NCI-H187 (cell line): ENCODE measurements around the gene TADA1.

Experiments
- DNase-seq, 2 experiments: peaks; one replicate each; lab custom pipeline; 2025; lab: John Stamatoyannopoulos, UW

Gene TADA1, protein sequence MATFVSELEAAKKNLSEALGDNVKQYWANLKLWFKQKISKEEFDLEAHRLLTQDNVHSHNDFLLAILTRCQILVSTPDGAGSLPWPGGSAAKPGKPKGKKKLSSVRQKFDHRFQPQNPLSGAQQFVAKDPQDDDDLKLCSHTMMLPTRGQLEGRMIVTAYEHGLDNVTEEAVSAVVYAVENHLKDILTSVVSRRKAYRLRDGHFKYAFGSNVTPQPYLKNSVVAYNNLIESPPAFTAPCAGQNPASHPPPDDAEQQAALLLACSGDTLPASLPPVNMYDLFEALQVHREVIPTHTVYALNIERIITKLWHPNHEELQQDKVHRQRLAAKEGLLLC

DNA sequence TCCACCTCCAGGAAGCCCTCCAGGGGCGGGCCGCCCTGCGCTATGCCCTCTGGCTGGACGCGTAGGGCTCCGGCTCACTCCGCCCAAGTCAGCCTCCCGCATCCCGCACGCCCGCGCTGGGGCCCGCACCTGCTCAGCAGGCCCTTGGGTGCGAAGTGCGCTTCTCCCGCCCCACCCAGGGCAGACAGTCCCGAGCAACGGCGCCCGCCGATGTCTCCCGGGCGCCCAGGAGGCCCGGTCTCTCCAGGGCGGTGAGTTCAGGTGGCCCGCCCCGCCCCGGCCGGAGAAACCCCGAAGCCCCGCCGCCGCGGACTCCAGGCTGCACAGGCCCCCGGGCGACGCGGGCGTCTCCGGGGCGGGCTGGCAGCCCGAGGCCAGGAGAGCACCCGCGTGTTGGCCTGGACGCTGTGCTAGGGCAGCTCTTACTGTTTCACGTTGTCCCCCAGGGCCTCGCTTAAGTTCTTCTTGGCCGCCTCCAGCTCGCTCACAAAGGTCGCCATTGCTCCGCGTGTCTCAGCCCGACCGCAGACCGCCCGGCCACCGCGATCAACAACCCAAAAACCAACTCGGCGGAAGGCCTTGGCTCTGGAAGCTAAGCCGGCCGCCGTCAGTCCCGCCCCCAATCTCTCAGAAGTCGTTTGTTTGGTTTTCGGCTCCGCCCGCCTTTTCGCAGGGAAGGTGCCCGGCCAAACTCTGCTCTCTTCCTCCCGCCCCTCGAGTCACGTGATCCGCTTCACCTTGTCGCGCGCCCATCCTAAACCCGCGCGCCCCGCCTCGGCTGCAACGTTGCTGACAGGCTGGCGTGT lies at the start of gene TADA1:
TSS of gene TADA1 (minus strand) at position 531 of the 806 bp plus-strand sequence. CDS start at position 500, 31 bp downstream.
- DNase-seq: peak; percentile 99 to 100

DNA sequence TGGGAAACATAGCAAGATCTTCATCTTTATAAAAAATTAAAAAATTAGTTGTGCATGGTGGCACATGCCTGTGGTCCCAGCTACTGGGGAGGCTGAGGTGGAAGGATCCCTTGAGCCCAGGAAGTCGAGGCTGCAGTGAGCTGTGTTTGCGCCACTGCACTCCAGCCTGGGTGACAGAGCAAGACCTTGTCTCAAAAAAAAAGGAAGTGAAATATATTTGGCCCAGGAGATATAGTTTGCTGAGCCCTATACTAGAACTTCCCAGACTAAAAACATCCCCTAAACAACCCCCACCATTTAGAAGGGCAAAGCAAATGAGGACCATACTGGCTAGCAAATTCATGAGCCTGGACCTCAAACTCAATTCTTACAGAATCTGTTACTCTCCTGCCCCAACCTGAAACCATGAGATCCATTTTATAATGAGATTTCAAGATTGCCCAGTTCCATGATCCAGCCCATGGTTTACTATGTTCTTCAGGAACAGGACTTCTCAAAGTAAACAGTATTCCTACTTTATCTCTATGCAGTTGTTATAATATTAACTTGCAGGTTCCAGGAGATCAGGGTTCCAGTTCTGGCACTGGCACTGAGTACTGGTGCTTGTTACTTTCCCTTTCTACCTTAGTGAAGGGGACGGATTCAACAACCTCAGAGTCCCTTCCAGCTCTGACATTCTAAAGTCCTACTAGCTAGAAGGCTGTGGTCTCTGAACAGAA lies 48.9 kb upstream of the TADA1 start:
- DNase-seq: no peak

DNA sequence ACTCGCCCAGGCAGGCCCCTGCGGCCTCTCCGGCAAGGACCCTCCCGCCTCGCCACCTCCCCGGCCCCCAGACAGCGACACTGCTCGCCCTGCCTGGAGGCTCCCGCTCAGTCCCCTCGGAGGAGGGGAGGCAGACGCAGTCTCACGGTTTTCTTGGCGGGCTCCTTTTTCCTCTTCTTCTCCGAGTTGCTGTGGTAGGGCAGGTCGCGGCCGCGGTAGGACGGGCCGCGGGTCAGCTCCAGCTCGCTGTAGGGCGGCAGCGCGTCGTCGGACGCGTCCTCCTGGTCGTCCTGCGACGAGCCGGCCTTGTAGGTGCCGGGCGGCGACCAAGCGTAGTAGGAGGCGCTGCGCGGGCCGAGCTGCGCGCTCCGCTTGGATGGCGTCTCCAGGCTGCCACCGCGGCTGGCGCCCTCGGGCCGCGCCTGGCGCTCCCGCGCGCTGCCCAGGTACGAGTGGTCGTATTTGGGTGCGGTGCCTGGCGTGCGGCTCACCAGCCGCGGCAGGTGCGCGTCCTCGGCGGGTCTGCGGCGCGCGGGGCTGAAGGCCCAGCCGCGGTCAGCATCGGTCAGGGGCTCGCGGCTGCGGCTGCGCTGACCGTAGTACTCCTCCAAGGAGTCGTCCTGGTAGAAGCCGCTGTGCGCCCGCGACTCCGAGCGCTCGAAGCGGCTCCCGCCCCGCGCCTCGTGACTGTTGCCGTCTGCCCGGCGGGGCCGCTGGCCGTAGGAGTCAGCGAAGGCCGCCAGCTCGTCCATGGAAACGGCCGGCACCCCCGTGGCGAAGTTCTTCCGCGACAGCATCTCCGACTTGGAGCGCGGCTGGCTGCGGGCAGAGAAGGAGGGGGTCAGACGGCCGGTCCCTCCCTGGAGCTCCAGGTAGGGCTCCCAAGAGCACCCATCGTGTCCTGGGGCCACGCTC lies 44.8 kb upstream of the TADA1 start:
- DNase-seq: no peak

DNA sequence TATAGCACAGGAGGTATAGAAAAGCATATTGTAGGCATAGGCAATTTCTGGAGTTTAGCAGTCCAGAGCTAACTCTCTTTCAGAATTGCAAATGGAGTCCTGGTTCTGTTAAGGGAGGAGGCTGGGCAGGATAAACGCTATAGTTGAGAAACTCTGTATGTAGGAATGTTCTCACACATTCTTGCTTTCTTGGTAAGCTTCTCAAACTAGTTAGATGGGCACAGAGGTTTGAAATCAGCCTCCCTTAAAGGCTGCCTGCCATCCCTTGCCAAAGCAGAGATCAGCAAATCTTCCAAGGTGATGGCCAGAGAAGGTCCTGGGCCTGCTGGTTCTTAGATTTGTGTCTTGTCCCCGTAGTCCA lies 42.9 kb upstream of the TADA1 start:
- no peak for DNase-seq

DNA sequence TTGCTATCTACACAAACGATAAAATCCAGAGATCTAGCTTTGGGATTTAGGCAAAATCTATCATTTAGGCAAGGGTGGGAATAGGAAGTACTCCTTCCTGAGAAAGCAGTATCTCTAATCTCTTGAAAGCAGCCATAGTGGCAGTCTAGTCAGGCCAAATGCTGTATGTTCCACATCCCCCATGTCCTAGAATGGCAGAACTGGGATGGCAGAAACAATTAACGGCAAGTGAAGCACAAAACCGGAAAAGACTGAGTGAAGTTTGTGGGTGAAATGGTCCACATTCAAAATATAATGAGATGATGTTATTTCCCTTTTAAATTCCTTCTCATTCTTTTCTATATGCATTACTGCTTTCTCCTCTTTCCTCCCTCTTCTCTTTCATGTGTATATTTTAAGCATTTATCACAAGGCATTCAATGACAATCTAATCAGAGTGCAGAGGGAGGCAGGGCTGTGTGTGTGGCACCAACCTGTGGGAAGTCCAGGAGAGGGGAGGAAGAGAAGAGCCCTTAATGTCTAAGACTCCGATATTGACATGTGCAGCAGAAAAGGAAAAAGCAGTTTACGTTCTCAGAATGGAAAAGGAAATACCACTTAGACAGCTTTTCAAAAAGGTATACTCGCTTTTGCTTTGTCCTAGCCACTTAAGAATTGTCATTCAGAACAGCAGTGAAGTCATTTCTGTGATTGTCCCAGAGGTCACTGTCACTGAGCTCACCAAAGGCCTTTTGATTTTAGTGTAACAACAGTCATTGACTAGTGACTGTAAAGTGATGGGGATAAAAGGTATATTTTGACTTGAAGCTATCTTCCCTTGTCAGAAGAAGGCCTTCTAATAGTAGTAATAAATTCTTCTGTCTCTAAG lies 42.3 kb upstream of the TADA1 start:
- no peak for DNase-seq

DNA sequence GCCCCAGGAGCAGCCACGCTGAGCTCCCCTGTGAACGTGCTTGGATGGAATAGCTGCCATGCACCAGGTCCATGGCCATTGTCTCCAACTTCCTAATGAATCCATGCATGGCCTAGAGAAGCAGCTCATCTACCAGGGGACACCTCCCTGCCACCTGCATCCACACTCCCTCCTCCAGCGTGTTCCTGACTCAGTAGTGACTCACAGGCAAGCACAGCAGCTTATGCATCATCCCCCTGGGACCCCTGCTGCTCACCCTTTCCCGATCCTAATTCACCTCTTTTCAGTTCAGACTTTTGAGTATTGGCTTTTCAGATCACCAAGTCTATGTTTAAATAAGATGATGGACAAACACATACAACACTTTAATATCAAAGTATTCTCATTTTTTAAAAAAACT lies 39.9 kb upstream of the TADA1 start:
- no peak for DNase-seq

DNA sequence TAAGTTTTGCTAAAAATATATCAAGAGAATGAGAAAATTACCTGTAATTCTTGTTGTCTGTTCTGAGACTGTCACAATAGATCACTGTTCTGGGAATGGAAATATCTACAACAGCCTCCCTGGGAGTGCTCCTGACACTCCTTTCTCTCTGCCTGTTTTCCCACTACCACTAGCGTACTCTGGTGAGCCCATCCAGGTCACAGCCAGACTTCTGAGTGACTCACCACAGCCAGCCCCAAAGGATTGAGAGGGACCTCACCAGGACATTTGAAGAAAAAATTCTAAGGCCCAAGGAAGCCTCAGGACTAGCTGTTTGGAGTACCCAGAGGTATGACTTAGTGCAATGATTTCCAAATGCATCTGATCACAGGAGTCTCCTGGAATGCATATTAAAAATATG lies 39.0 kb upstream of the TADA1 start:
- DNase-seq: no peak

DNA sequence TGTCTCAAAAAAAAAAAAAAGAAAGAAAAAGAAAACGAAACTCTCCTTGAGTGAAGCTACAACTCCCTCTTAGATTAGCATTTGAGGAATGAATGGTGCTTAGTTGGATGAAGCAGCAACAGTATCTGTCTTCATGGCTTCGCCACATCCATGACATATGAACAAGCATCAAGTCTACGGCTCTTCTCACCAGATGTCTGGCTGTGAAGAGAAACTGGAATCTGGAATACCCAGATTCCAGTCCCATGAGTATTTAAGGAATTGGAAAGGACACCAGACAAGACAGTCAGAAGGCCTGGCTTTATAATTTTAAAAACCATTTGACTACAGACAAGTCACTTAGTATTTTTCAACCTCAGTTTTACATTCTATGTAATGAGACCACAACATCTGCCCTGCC lies 38.0 kb upstream of the TADA1 start:
- no peak for DNase-seq

DNA sequence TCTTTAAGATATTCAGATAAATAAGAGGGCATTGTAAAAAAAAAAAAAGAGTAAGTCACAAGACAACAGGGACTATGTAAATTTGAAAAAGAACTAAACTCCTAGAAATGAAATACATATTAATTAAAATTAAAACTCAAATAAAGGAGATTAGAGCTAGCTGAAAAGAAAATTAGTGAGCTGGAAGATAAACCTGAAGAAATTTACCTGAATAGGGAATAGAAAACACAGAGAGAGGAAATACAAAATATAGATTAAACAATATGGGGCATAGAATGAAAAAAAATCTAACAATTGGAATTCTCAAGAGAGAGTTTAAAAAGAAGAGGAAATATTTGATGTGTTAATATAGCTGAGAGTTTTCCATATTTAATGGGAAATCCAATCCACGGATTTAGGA lies 35.6 kb upstream of the TADA1 start:
- no peak for DNase-seq

DNA sequence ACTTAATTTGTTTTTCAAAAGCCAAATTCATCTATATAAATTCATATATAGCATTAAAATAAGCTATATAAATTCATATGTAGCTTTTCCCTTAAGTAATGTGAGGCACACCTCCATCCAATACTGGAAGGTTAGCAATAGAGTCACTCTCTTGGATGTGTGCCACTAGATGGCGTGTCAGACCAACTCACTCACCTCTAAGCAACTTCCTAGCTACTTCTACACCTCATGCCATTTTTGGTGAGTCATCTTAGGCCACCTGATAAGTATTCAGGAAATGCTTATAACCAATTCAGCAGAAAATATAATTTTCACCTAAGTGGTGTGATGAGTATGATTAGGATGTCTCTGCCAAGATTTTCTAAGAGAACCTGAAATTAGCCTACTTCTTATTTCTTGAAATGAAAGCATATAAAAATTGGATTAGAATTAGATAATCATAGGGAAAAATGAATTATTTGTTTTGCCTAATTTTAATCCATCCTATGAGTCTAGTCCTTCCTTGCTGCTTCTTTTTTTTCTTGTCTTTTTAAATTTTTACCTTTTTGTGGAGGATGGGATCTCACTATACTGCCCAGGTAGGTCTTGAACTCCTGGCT lies 34.4 kb upstream of the TADA1 start:
- peak; percentile 85 to 87 for DNase-seq

DNA sequence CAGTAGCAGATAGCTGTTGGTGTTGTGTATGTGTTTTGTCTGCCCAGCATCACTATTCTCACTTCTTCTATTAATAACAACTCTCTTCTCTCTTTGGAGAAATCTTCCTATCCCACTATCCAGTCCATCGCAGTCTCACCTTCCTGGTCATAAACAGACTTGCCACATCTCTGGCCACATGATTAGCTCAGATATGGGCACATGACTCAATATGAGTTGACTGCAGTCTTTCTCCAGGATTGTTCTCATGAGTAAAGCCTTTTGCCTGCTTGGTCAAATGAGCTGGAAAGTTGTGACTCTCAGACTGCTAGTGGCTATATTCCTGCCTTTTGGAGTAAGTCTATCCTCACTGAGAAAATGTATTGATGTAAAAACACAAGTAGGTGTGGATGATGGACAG lies 32.9 kb upstream of the TADA1 start:
- no peak for DNase-seq

DNA sequence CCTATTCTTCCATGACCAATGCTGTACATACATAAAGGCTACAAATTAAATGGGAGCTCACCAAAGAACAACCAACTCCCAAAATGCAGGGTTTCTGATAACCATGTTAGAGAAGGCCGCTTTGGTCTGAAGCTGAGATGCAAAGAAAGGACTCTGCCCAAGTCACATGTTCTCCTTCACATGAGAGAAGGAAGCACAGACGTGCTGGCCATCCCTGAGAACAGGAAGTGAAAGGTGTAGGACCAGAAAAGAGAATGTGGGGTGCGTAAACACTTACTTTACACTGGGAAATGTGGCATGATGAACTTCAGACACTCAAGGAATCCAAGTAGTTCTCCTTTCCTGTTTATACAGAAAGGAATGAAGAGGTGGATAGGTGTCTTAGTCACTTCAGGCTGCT lies 31.7 kb upstream of the TADA1 start:
- no peak for DNase-seq

DNA sequence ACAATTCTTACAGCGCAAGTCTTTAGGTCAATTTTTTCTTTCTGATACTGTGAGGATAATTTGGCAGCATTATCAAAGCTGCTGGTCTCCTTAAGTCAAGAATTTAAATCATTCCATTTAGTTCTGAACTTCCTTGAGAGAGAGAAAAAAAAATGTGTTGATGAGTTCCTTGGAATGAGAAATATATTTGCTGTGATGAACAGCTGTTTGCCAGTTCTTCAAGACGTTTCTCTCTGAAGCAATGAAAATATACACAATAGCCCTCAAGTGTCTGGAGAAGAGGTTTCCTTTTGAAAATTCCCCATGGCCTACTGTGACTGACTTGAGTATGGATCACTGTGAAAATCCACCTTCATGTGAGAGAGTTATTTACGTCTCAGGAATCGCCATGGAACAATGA lies 31.0 kb upstream of the TADA1 start:
- DNase-seq: no peak

DNA sequence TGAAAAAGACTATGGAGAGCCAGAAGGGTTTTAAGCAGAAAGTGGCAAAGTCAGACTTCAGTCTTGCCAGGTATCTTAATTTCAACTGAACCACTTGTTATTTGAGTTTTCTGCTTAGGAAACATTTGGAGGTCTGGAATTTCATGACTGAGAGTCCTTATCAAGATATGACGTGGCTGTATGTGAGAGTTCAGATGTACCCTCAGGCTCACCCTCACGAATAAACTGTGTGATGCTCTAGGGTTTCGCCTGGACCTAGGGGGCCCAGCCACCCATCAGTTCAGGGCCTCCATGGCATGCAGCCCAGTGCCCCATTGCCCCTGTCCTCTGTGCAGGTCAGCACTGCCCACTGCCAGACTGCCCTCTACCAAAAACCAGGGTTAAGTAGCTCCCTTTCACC lies 30.6 kb upstream of the TADA1 start:
- no peak for DNase-seq

DNA sequence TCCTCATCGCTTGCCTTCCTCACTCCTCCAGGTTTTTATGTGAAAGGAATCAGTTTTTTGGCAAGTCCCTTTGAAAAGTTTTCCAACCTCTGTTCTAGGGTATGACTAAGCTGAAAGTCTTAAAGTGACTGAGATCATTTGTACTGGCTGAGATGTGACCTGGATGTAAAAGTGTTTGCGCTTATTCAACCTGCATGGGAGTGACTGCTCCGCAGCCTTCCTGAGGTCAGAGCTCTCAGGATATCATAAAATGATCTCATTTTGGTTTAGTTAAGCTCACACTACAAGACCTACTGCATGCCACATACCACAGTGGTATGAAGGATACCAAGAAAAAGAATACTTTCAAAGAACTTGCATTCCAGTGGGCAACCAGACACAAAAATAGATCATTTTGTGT lies 29.8 kb upstream of the TADA1 start:
- DNase-seq: no peak

DNA sequence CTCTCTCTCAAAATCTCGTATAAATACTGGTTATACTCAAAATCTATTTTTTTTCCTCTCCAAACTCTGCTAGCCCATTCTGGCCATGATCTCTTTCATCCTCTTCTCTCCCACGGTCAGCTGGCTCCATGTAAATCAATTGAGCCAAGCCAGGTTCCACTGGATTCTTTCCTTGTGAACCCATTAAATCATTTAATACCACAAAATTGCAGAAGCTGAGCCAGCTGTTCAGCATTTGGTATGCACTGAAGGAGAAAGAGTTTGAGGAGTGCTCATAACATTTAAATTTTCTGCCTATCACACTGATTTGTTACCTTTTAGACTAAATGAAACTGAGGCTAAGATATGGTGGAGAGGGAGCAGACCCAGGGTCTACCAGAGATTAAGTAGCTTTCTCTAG lies 29.1 kb upstream of the TADA1 start:
- no peak for DNase-seq

DNA sequence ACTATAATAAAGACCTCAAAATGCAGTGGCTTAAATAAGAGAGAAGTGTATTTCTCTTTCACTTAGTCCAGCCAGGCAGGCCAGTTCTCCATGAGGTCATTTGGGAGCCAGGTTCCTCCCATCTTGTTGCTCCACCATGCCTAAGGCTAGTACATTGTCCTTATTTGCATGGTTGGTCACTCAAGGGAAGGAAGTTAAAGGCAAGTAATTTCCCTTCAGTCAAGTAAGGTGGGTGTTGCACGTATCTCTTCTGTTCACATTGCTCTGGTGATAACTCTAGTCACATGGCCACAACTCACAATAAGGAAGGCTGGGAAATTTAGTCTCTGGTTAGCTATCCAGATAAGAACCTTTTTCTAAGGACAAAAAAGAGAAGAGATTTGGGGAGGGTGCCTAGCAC lies 27.2 kb upstream of the TADA1 start:
- no peak for DNase-seq

DNA sequence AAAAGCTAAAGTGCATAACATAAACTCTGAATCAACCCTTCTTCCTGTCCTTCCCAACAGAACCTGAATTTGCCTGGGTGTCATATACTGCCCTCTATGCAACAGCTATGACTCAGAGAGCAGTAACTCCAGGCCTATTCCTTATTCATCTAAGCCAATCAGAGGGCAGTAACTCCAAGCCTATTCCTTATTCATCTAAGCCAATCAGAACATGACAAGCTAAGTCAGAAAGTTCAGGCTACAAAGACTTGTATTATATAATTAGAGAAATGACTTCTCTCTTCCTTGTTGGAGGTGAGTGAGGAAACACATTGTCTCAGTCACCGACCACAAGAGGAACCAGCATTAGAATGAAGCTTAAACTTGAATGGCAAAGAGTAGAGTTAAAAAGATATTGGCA lies 26.2 kb upstream of the TADA1 start:
- DNase-seq: no peak

DNA sequence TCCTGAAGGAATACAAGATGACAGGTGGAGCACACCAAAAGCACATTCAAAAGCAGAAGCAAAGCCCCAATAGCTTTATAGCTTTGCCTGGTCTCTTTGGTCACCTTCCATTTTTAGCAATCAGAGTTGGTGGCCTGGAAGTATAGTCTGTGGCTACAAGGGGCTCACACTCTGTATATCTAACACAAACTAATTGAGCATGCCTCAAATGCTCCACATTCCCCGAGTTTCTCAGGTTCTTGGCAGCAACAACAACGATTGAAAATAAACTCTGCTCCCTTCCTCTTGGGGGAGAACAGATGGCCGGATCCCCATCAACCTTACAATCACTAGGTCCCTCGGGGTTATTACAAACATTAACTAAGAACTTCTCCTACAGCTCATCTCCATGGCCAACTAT lies 24.9 kb upstream of the TADA1 start:
- DNase-seq: no peak

DNA sequence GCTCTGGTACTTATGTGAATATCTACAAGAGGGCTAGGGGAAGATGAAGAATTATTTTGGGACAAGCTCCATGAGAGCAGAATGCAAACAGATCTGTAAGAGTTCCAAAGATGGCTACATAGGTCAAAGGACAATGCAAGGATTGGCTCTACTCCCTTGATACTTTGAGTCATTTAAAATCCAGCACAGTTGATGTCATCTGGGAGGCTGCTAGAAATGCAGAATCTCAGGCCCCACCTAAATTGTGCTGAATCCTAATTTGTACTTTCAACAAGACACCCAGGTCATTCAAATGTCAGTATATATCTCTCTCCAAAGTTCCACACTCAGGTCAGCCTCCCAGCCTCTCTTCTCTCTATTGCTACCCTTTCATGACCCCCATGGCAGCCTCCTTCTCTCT lies 23.7 kb upstream of the TADA1 start:
- DNase-seq: no peak

DNA sequence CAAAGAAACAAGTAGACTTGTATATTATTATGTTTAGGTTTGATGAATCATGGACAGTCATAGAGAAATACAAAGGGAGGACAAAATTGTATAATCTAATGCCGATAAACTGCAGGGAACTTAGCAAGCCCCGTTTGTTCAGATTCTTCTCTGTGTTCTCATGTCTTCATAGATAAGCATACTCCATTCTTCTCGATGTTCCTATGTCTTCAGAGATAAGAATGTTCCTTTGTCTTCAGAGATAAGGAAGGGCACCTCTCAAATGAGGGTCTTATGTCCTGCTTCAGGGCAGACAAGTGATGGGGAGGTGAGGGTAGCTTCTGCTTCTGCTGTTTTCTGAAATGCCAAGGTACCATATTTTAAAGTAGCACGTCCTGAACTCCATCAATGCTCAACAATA lies 19.7 kb upstream of the TADA1 start:
- no peak for DNase-seq
